HepG2 (cell line): ENCODE data around the gene CYP2W1. TPM values are rescaled to one million over a fixed set of nuclear protein-coding genes. Genes with fewer than 3 reads are reported as not detected.
A peak's percentile ranks its signal among the peaks of the same experiment; 100 is the strongest.

Source experiments
- ASH2L ChIP-seq: fragments of 300-600, 200-600 bp; sonication (generic); IDR thresholded peaks from 2 replicates; pipeline ENCODE4 v1.7.0; 2017; ENCODE audit warnings: low read depth, mild to moderate bottlenecking, moderate library complexity, mixed read lengths, low read length; ENCODE audit not compliant: insufficient read length
- CEBPB ChIP-seq: IDR thresholded peaks from 2 replicates; pipeline ENCODE4 v1.6.1; 2011; ENCODE audit warnings: low read depth, low read length, improper control_type of control experiment, borderline replicate concordance
- DDIT3 ChIP-seq: sonication (generic); formaldehyde crosslinking; IDR thresholded peaks from 2 replicates; pipeline ENCODE4 v1.4.0; 2020; ENCODE audit warnings: mild to moderate bottlenecking, missing genetic modification reagents
- ETV5 ChIP-seq: IDR thresholded peaks from 2 replicates; pipeline ENCODE4 v1.6.1; 2018; ENCODE audit warnings: missing biosample characterization, missing genetic modification reagents, inconsistent platforms, borderline replicate concordance
- GABPA ChIP-seq, 2 experiments: IDR thresholded peaks; 2 replicates each; pipeline ENCODE4 v1.6.1; 2011 to 2016; ENCODE audit warnings: low read depth in 2 of 2, low read length in 1 of 2, missing biosample characterization in 1 of 2, missing genetic modification characterization in 1 of 2
- HIC2 ChIP-seq: sonication (generic); formaldehyde crosslinking; IDR thresholded peaks from 2 replicates; pipeline ENCODE4 v1.9.0; 2022; ENCODE audit warnings: low read depth, missing genetic modification reagents
- KDM4B ChIP-seq: sonication (generic); formaldehyde crosslinking; IDR thresholded peaks from 2 replicates; pipeline ENCODE4 v1.4.0; 2020; ENCODE audit warnings: missing genetic modification reagents
- MIXL1 ChIP-seq: IDR thresholded peaks from 2 replicates; pipeline ENCODE4 v1.6.1; 2016
- MZF1 ChIP-seq: sonication (generic); formaldehyde crosslinking; IDR thresholded peaks from 2 replicates; pipeline ENCODE4 v1.8.1; 2023; ENCODE audit warnings: mild to moderate bottlenecking, missing genetic modification reagents, borderline replicate concordance
- NRL ChIP-seq: sonication (generic); formaldehyde crosslinking; IDR thresholded peaks from 2 replicates; pipeline ENCODE4 v1.5.0; 2020; ENCODE audit warnings: missing genetic modification reagents, mild to moderate bottlenecking, moderate library complexity, borderline replicate concordance
- PBX2 ChIP-seq: IDR thresholded peaks from 2 replicates; pipeline ENCODE4 v1.6.1; 2016; ENCODE audit warnings: control low read depth
- PHF20 ChIP-seq: sonication (generic); formaldehyde crosslinking; IDR thresholded peaks from 2 replicates; pipeline ENCODE4 v1.5.0; 2020; ENCODE audit warnings: mild to moderate bottlenecking, missing genetic modification reagents
- PHF8 ChIP-seq: sonication (generic); formaldehyde crosslinking; IDR thresholded peaks from 2 replicates; pipeline ENCODE4 v1.5.0; 2020; ENCODE audit warnings: missing genetic modification reagents
- POLR2G ChIP-seq: fragments of 200-400 bp; formaldehyde crosslinking; IDR thresholded peaks from 2 replicates; pipeline ENCODE4 v1.6.1; 2018; ENCODE audit warnings: mild to moderate bottlenecking, low read depth, low read length, moderate library complexity
- SALL1 ChIP-seq: sonication (generic); formaldehyde crosslinking; IDR thresholded peaks from 2 replicates; pipeline ENCODE4 v1.8.0; 2022; ENCODE audit warnings: mild to moderate bottlenecking, missing genetic modification reagents
- SSRP1 ChIP-seq: IDR thresholded peaks from 2 replicates; pipeline ENCODE4 v1.6.1; 2016; ENCODE audit warnings: control low read depth
- ZFX ChIP-seq: sonication (generic); formaldehyde crosslinking; IDR thresholded peaks from 2 replicates; pipeline ENCODE4 v1.4.0; 2020; ENCODE audit warnings: mild to moderate bottlenecking, low read depth, missing genetic modification reagents, moderate library complexity
- ZNF207 ChIP-seq: fragments of 450-650 bp; IDR thresholded peaks from 2 replicates; pipeline ENCODE4 v1.6.1; 2016; ENCODE audit warnings: antibody characterized with exemption, borderline replicate concordance
- ZNF331 ChIP-seq: sonication (generic); formaldehyde crosslinking; IDR thresholded peaks from 2 replicates; pipeline ENCODE4 v1.4.0; 2020; ENCODE audit warnings: missing genetic modification reagents
- ZNF607 ChIP-seq: sonication (generic); formaldehyde crosslinking; IDR thresholded peaks from 2 replicates; pipeline ENCODE4 v1.5.1; 2020; ENCODE audit warnings: missing genetic modification reagents, mild to moderate bottlenecking, borderline replicate concordance
- ZNF746 ChIP-seq: sonication (generic); formaldehyde crosslinking; IDR thresholded peaks from 2 replicates; pipeline ENCODE4 v1.8.0; 2022; ENCODE audit warnings: mild to moderate bottlenecking, missing genetic modification reagents
- ZNF776 ChIP-seq: sonication (generic); formaldehyde crosslinking; IDR thresholded peaks from 2 replicates; pipeline ENCODE4 v1.4.0; 2020; ENCODE audit warnings: mild to moderate bottlenecking, missing genetic modification reagents
- ZNF790 ChIP-seq: sonication (generic); formaldehyde crosslinking; IDR thresholded peaks from 2 replicates; pipeline ENCODE4 v1.8.0; 2022; ENCODE audit warnings: missing genetic modification reagents, mild to moderate bottlenecking, borderline replicate concordance
- polyA plus RNA-seq, 8 experiments: library from polyadenylated mRNA; depleted of rRNA in 3 of 8; stranded (reverse) in 7 of 8; unstranded in 1 of 8; fragments of >200 nt; fragmentation: Illumina TruSeq in 4 of 8; extraction: Trizol in 4 of 8; gene quantifications; 2 replicates each; pipeline versions ENCODE4 v1.2.1 to v1.2.3, GENCODE V29; 2011 to 2016; ENCODE audit warnings: low read depth in 4 of 8, missing spikeins in 1 of 8, mixed read lengths in 1 of 8; ENCODE audit not compliant: insufficient read depth in 1 of 8
- total RNA-seq, 5 experiments: library from RNA; depleted of rRNA; stranded (reverse); fragments of >200 nt; fragmentation: Illumina TruSeq; extraction: Trizol; gene quantifications; 2 replicates each; pipeline ENCODE4 v1.2.3, GENCODE V29; 2016; ENCODE audit warnings: low read depth in 1 of 5
- TF ChIP-seq, protein P1 (sequence below): sonication (generic); formaldehyde crosslinking; IDR thresholded peaks from 2 replicates; pipeline ENCODE4 v1.8.0; 2022; ENCODE audit warnings: low read depth, missing genetic modification reagents
- TF ChIP-seq, protein P2 (sequence below): sonication (generic); formaldehyde crosslinking; IDR thresholded peaks from 2 replicates; pipeline ENCODE4 v1.5.0; 2020; ENCODE audit warnings: missing genetic modification reagents

CYP2W1 gene
- total and polyA plus RNA-seq, 2 of the 13 experiments (the other 11 are each of a cell fraction or from before 2014, with no cell fraction given) = 19.5 to 31.7 TPM

DNA sequence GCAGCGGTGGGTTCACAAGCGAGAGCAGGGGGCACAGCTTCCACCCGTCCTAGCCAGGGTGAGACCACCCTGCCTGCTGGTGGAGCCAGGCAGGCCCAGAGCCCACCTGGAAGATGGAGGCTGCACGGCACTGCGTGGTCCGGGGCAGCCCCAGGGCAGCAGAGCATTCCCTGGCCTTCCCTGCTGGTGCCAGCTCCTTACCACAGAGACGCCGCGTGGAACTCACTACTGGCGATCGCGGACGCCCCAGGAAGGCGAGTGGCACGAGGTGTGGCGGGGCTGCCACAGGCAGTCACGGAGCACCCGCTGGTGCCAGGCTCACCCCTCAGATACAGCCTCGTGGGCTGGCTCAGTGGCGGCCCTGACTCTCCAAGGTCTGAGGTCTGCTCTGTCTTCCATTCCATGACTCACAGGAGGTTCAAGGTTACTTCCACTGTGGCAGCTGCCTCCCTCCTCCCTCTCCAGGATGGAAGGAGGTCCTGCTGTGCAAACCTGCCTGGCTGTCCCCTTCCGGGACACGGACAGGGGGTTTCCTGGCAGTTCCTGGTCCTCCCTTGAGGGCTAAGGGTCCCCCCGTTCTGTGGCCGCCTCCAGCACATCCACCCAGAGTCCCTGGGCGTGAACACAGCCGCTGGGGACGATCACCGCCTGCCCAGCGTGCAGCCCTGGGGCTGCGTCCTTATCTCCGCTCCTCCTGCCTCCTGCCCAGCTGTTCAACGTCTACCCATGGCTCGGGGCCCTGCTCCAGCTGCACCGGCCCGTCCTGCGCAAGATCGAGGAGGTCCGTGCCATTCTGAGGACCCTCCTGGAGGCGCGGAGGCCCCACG lies 3.1 kb downstream of the CYP2W1 start (continued):
- TF ChIP-seq CEBPB (no peak), ZNF790 (CRISPR knock-in tag) (no peak), HIC2 (peak; percentile 88), SALL1 (peak; percentile 19; the same call in 1 of the 2 replicates), ZNF207 (no peak), ZNF607 (CRISPR knock-in tag) (no peak), ASH2L (no peak), KDM4B (no peak), SSRP1 (CRISPR knock-in tag) (no peak), GABPA (IDR thresholded peaks at IDR 0.05; ENCODE audit: low read depth, low read length) (no peak), GABPA (CRISPR knock-in tag; IDR thresholded peaks at IDR 0.05; ENCODE audit: low read depth) (no peak), PBX2 (CRISPR knock-in tag) (no peak), DDIT3 (CRISPR knock-in tag) (no peak), ZNF331 (CRISPR knock-in tag) (no peak; the same call in 1 of the 2 replicates), MZF1 (CRISPR knock-in tag) (no peak), ZNF776 (CRISPR knock-in tag) (no peak), PHF8 (CRISPR knock-in tag) (no peak), POLR2G (no peak), ZFX (CRISPR knock-in tag) (peak; percentile 27; the same call in 1 of the 2 replicates), NRL (CRISPR knock-in tag) (no peak), ZNF746 (CRISPR knock-in tag) (no peak), MIXL1 (CRISPR knock-in tag) (no peak), PHF20 (CRISPR knock-in tag) (no peak), ETV5 (CRISPR knock-in tag) (no peak; the same call in 1 of the 2 replicates)
- TF ChIP-seq, protein P1, sequence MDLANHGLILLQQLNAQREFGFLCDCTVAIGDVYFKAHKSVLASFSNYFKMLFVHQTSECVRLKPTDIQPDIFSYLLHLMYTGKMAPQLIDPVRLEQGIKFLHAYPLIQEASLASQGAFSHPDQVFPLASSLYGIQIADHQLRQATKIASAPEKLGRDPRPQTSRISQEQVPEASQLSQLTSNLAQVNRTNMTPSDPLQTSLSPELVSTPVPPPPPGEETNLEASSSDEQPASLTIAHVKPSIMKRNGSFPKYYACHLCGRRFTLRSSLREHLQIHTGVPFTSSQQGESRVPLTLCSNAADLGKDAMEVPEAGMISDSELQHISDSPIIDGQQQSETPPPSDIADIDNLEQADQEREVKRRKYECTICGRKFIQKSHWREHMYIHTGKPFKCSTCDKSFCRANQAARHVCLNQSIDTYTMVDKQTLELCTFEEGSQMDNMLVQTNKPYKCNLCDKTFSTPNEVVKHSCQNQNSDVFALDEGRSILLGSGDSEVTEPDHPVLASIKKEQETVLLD (CRISPR knock-in tag) = no peak
- TF ChIP-seq, protein P2, sequence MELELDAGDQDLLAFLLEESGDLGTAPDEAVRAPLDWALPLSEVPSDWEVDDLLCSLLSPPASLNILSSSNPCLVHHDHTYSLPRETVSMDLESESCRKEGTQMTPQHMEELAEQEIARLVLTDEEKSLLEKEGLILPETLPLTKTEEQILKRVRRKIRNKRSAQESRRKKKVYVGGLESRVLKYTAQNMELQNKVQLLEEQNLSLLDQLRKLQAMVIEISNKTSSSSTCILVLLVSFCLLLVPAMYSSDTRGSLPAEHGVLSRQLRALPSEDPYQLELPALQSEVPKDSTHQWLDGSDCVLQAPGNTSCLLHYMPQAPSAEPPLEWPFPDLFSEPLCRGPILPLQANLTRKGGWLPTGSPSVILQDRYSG (CRISPR knock-in tag) = no peak
